Transverse colon (tissue), 4 donors: ENCODE data around the gene NR4A3.

Experiments used
- EP300 ChIP-seq: sonication (generic); formaldehyde crosslinking; IDR thresholded peaks from one replicate; pipeline ENCODE4 v1.6.1; 2017; ENCODE audit warnings: antibody characterized with exemption, low read depth
- POLR2A ChIP-seq: fragments of 450-650 bp; IDR thresholded peaks from one replicate; pipeline ENCODE4 v1.6.1; 2016; ENCODE audit warnings: antibody characterized with exemption, mild to moderate bottlenecking, moderate library complexity
- POLR2AphosphoS5 ChIP-seq, 3 donors: sonication (generic); formaldehyde crosslinking; IDR thresholded peaks; one replicate each; pipeline ENCODE4 v1.6.1; 2016; ENCODE audit warnings: antibody characterized with exemption in 3 of 3
- TF ChIP-seq, protein P1 (sequence below), 5 experiments: fragments of 200-600 bp in 3 of 5; fragments of 450-650 bp in 2 of 5; sonication (generic) in 3 of 5; IDR thresholded peaks; 1 replicate in 2 of 5; 2 replicates in 3 of 5; pipeline ENCODE4 v1.5.1; 2016 to 2017; ENCODE audit warnings: antibody characterized with exemption in 5 of 5, inconsistent platforms in 3 of 5, mild to moderate bottlenecking in 2 of 5, moderate library complexity in 1 of 5

DNA sequence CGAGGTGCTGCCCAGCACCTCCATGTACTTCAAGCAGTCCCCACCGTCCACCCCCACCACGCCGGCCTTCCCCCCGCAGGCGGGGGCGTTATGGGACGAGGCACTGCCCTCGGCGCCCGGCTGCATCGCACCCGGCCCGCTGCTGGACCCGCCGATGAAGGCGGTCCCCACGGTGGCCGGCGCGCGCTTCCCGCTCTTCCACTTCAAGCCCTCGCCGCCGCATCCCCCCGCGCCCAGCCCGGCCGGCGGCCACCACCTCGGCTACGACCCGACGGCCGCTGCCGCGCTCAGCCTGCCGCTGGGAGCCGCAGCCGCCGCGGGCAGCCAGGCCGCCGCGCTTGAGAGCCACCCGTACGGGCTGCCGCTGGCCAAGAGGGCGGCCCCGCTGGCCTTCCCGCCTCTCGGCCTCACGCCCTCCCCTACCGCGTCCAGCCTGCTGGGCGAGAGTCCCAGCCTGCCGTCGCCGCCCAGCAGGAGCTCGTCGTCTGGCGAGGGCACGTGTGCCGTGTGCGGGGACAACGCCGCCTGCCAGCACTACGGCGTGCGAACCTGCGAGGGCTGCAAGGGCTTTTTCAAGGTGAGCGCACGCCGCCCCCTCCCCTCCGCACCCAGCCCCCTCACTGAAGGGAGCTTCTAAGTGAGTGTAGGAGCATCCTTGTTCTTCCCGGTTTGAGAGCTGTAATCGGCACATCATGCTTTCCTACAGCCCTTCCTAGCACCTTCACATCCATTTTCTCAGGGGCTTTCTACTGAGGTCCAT is 6.9 kb downstream of the NR4A3 start:
- TF ChIP-seq EP300, result no peak
- TF ChIP-seq POLR2A, result no peak
- TF ChIP-seq, protein P1, sequence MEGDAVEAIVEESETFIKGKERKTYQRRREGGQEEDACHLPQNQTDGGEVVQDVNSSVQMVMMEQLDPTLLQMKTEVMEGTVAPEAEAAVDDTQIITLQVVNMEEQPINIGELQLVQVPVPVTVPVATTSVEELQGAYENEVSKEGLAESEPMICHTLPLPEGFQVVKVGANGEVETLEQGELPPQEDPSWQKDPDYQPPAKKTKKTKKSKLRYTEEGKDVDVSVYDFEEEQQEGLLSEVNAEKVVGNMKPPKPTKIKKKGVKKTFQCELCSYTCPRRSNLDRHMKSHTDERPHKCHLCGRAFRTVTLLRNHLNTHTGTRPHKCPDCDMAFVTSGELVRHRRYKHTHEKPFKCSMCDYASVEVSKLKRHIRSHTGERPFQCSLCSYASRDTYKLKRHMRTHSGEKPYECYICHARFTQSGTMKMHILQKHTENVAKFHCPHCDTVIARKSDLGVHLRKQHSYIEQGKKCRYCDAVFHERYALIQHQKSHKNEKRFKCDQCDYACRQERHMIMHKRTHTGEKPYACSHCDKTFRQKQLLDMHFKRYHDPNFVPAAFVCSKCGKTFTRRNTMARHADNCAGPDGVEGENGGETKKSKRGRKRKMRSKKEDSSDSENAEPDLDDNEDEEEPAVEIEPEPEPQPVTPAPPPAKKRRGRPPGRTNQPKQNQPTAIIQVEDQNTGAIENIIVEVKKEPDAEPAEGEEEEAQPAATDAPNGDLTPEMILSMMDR (IDR thresholded peaks at IDR 0.05), result no peak
- no peak for TF ChIP-seq POLR2AphosphoS5 (IDR thresholded peaks at IDR 0.05)
